ENCODE data around the gene PFDN1.
"Not testable (repeated sequence)": the region's sequence is repeated elsewhere in the genome, so short reads cannot be mapped to it uniquely, and the experiment has no call there.

Gene PFDN1

DNA sequence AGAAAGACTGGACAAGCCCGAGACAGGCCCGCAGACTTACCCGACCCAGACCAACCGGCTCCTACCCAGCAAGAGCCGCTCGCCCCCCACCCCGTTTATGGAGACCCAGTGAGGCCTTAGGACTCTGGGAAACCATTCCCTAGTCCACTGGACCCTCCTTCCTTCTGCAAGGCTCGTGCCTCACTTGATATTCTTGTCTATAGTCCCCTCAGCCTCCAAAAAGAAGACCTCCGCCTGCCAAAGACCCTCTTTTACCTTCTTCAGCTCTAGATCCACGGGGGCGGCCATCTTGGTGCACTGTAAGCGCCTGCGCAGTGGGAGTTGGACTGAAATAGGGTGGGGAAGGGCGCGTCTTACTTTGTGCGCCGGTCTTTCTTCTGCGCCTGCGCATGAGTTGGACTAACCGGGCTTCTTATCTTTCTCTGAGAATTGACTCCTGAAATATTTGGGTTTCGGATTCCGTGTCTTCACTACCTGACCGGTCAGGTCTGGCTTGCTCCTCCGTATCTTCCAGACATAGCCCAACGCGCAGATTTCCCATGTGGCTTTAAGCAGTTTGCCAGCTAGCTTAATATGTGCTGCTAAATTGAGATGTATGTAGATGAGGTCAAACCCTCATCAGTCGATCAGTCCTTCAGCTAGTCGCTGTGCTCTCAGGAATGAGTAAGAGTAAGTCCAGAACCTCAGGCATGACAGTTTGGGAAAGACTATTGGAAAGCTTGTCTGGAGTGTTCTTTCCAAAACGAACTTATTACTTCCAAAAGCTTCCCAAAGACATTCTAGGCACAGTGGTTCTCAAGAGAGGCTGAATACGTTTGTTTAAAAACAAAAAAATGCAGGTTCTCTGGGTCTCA, at the start of gene PFDN1:
TSS of gene PFDN1 (minus strand) at position 316 of the 854 bp plus-strand sequence. CDS start at position 288, 28 bp downstream.
- Histone ChIP-seq H3K4me1 (ENCODE audit: insufficient read depth, low read length) (peaks cover 18% of the 10 kb centered on the region), H3K4me3 (ENCODE audit: low read length) (peak within 1 kb of the TSS; percentile 85), H2AFZ (ENCODE audit: low read depth, low read length) (peak within 1 kb of the TSS; percentile 60), H3K27me3 (ENCODE audit: insufficient read depth, low read length) (no peaks in the 10 kb centered on the region), H3K36me3 (ENCODE audit: insufficient read depth, low read length) (peaks cover 23% of the 10 kb centered on the region), H3K9me3 (ENCODE audit: low read length) (no peaks in the 10 kb centered on the region)

- no peak overlapping the region for H2AFZ ChIP-seq (ENCODE audit: low read depth, low read length)
- H3K4me3 ChIP-seq (ENCODE audit: low read length) = no peak overlapping the region
- peaks cover 16% of the 10 kb centered on the region for H3K27me3 ChIP-seq (ENCODE audit: insufficient read depth, low read length)
- no peaks in the 10 kb centered on the region for H3K4me1 ChIP-seq (ENCODE audit: insufficient read depth, low read length)
- no peaks in the 10 kb centered on the region for H3K9me3 ChIP-seq (ENCODE audit: low read length)
- H3K36me3 ChIP-seq (ENCODE audit: insufficient read depth, low read length) = no peaks in the 10 kb centered on the region
Measured at GRCh38 chr5:140351609-140352334, 48.9 kb upstream of the PFDN1 start.

DNA sequence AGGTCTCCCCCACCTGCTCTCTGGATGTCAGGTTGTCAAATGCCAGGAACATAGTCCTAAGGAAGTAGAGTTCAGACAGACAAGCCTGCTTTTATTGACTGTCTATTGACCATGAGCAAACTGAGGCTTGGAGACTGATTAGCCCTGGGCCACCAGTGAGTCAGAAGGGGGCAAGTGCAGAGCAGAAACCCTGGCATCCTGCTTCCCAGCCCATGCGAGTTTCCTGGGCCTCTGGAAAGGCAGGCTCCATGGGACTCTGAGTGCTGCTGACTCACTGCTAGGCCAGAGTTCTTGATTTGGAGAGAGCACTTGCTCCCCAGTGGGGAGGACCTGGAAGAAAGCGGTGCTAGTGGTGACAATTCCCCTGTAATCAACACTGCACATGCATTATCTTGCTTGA, 46.3 kb upstream of the PFDN1 start:
- Histone ChIP-seq H3K4me1 (ENCODE audit: insufficient read depth, low read length) (peaks cover 6% of the 10 kb centered on the region), H3K36me3 (ENCODE audit: insufficient read depth, low read length) (no peaks in the 10 kb centered on the region), H2AFZ (ENCODE audit: low read depth, low read length) (no peak overlapping the region), H3K9me3 (ENCODE audit: low read length) (no peaks in the 10 kb centered on the region), H3K27me3 (ENCODE audit: insufficient read depth, low read length) (peaks cover 16% of the 10 kb centered on the region), H3K4me3 (ENCODE audit: low read length) (no peak overlapping the region)

DNA sequence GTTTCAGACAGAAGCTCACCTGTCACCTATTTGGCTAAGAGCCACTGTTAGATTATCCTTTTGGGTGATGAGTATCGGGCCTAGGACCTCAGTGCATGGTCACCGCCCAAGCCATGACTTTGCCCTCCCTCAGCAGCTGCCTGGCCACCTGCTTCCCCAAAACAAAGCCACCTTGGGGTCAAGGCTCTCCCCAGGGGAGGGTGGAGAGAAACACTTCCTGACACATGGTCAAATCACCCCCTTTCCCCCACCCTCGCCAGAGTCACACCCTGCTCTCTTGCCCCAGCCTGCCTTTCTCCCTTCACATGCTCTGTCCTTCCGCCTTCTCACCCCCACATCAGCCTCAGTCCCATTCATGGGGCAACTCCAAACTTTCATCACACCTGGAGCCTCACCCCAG, 45.2 kb upstream of the PFDN1 start:
- no peak overlapping the region for H2AFZ ChIP-seq (ENCODE audit: low read depth, low read length)
- H3K36me3 ChIP-seq (ENCODE audit: insufficient read depth, low read length) = no peaks in the 10 kb centered on the region
- peaks cover 6% of the 10 kb centered on the region for H3K4me1 ChIP-seq (ENCODE audit: insufficient read depth, low read length)
- H3K9me3 ChIP-seq (ENCODE audit: low read length) = no peaks in the 10 kb centered on the region
- no peak overlapping the region for H3K4me3 ChIP-seq (ENCODE audit: low read length)
- peaks cover 16% of the 10 kb centered on the region for H3K27me3 ChIP-seq (ENCODE audit: insufficient read depth, low read length)

- no peaks in the 10 kb centered on the region for H3K36me3 ChIP-seq (ENCODE audit: insufficient read depth, low read length)
- no peaks in the 10 kb centered on the region for H3K9me3 ChIP-seq (ENCODE audit: low read length)
- H2AFZ ChIP-seq (ENCODE audit: low read depth, low read length) = no peak overlapping the region
- H3K4me1 ChIP-seq (ENCODE audit: insufficient read depth, low read length) = peaks cover 6% of the 10 kb centered on the region
- no peak overlapping the region for H3K4me3 ChIP-seq (ENCODE audit: low read length)
- H3K27me3 ChIP-seq (ENCODE audit: insufficient read depth, low read length) = peaks cover 16% of the 10 kb centered on the region
Measured at GRCh38 chr5:140347360-140347759, 44.5 kb upstream of the PFDN1 start.

GRCh38 chr5:140346348-140347221, 43.7 kb upstream of the PFDN1 start, which contains the start of gene HBEGF:
HBEGF (minus strand) TSS chr5:140346603; CDS start chr5:140346328, 275 bp downstream.
- peaks cover 16% of the 10 kb centered on the region for H3K27me3 ChIP-seq (ENCODE audit: insufficient read depth, low read length)
- H3K36me3 ChIP-seq (ENCODE audit: insufficient read depth, low read length) = no peaks in the 10 kb centered on the region
- no peaks in the 10 kb centered on the region for H3K9me3 ChIP-seq (ENCODE audit: low read length)
- H3K4me3 ChIP-seq (ENCODE audit: low read length) = peak within 1 kb of the TSS; percentile 63
- H2AFZ ChIP-seq (ENCODE audit: low read depth, low read length) = peak within 1 kb of the TSS; percentile 77
- H3K4me1 ChIP-seq (ENCODE audit: insufficient read depth, low read length) = peaks cover 6% of the 10 kb centered on the region

DNA sequence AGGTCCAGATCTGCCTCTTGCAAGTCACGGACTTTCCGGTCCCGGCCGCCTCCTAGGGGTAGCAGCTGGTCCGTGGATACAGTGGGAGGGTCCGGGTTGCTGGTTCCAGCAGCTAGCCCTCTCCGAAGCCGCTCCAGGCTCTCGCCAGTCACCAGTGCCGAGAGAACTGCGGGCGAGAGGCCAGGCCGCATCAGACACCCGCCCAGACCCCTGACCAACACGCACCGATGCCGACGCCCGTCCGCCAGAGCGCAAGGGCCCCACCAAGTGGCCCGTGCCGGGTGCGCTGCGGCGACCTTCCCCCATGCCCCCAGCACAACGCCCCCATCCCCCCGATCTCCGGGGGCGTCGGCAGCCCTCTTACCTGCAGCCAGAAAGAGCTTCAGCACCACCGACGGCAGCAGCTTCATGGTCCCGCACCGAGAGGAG, 43.0 kb upstream of the PFDN1 start:
- no peaks in the 10 kb centered on the region for H3K36me3 ChIP-seq (ENCODE audit: insufficient read depth, low read length)
- peak overlapping the region; percentile 77 for H2AFZ ChIP-seq (ENCODE audit: low read depth, low read length)
- peaks cover 16% of the 10 kb centered on the region for H3K27me3 ChIP-seq (ENCODE audit: insufficient read depth, low read length)
- H3K4me3 ChIP-seq (ENCODE audit: low read length) = peak overlapping the region; percentile 63
- H3K4me1 ChIP-seq (ENCODE audit: insufficient read depth, low read length) = peaks cover 6% of the 10 kb centered on the region
- H3K9me3 ChIP-seq (ENCODE audit: low read length) = no peaks in the 10 kb centered on the region

DNA sequence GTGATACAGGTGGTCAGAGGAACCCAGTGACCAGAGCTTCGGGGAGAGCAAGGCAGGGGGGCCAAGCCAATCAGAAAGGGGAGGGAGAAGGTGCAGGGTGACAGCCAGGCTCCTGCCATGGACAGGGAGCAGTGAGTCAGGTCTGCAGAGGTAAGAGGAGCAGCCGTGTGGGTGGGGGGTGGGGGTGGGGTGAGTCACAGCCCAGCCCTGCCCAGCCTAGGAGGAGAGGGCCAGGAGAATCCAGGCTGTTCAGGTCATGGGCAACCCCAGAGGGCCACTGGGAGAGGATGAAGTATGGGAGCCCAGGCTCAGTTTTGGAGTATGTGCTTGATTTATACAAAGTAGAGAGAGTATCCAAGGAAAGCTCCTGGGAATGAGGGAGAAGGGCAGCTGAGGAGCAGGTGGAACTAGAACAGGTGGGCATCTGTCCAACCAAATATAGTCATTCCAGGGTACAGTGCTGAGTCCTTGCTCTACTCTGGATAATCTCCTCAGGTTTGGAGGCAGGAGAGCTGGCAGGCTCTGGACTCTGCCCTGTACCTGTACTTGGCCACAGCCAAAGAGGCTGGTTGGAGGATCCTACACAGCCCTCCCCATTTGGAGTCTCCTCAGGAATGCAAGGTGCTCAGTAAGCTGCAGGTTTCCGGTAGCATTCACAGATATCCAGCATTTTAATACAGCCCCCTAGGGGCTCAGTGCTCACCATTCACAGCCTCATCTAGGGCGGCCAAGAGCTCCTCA, 42.0 kb upstream of the PFDN1 start:
- H3K4me1 ChIP-seq (ENCODE audit: insufficient read depth, low read length) = peaks cover 6% of the 10 kb centered on the region
- H3K9me3 ChIP-seq (ENCODE audit: low read length) = no peaks in the 10 kb centered on the region
- no peaks in the 10 kb centered on the region for H3K36me3 ChIP-seq (ENCODE audit: insufficient read depth, low read length)
- no peak overlapping the region for H2AFZ ChIP-seq (ENCODE audit: low read depth, low read length)
- H3K27me3 ChIP-seq (ENCODE audit: insufficient read depth, low read length) = peaks cover 11% of the 10 kb centered on the region
- peak overlapping the region; percentile 63 for H3K4me3 ChIP-seq (ENCODE audit: low read length)

DNA sequence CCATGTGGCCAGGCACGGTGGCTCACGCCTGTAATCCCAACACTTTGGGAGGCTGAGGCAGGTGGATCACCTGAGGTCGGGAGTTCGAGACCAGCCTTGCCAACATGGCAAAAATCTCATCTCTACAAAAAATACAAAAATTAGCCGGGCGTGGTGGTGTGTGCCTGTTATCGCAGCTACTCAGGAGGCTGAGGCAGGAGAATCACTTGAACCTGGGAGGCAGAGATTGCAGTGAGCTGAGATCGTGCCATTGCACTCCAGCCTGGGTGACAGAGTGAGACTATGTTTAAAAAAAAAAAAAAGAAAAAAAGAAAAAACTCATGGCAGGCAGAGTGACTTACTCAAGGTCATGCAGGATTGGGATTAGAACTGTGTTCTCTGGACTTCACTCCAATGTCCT, 40.9 kb upstream of the PFDN1 start:
- H2AFZ ChIP-seq (ENCODE audit: low read depth, low read length); H3K4me3 ChIP-seq (ENCODE audit: low read length); H3K36me3 ChIP-seq (ENCODE audit: insufficient read depth, low read length); H3K27me3 ChIP-seq (ENCODE audit: insufficient read depth, low read length); H3K4me1 ChIP-seq (ENCODE audit: insufficient read depth, low read length); H3K9me3 ChIP-seq (ENCODE audit: low read length): not testable (repeated sequence)

DNA sequence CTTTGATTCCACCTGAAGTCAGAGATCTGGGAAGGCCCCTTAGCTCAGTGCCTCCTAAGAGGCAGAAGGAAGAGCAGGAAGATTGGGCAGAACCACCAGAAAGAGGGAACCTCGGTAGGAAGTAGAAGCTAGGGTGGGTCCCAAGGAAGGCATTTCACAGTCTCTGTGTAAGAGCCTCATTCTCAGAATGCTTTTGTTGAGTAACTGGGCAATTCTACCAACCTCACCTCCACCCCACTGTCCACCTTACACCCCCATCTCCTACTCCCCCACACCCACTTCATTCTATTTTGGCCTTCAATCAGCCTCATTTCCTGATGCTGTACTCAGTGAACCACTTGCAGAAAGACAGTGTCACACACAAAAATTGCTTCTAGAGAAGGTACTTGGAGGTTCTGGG, 40.0 kb upstream of the PFDN1 start:
- peaks cover under 1% of the 10 kb centered on the region for H3K27me3 ChIP-seq (ENCODE audit: insufficient read depth, low read length)
- no peak overlapping the region for H3K4me3 ChIP-seq (ENCODE audit: low read length)
- peaks cover 6% of the 10 kb centered on the region for H3K4me1 ChIP-seq (ENCODE audit: insufficient read depth, low read length)
- no peaks in the 10 kb centered on the region for H3K36me3 ChIP-seq (ENCODE audit: insufficient read depth, low read length)
- H2AFZ ChIP-seq (ENCODE audit: low read depth, low read length) = no peak overlapping the region
- H3K9me3 ChIP-seq (ENCODE audit: low read length) = no peaks in the 10 kb centered on the region

DNA sequence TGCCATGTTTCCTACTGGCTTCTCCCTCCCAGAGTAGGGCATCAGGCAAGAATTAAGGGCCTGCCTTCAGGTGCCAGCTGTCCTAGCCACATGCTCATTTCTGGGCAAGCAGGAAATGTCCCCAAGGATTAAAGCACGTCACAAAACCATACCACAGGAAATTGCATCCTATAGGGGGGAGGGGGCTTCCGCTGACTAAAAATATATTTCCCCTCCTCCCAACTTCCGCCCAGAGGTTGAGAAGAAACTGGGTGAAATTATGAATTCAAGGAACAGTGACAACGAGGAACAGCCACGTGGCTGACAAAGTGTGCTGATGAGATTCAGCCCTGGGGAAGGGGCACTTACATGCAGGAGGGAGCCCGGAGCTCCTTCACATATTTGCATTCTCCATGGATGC, 39.4 kb upstream of the PFDN1 start:
- Histone ChIP-seq H3K4me3 (ENCODE audit: low read length) (no peak overlapping the region), H3K9me3 (ENCODE audit: low read length) (no peaks in the 10 kb centered on the region), H2AFZ (ENCODE audit: low read depth, low read length) (no peak overlapping the region), H3K4me1 (ENCODE audit: insufficient read depth, low read length) (peaks cover 6% of the 10 kb centered on the region), H3K27me3 (ENCODE audit: insufficient read depth, low read length) (no peaks in the 10 kb centered on the region), H3K36me3 (ENCODE audit: insufficient read depth, low read length) (no peaks in the 10 kb centered on the region)

GRCh38 chr5:140341591-140341990, 38.7 kb upstream of the PFDN1 start:
- Histone ChIP-seq H3K4me1 (ENCODE audit: insufficient read depth, low read length) (peaks cover 6% of the 10 kb centered on the region), H3K4me3 (ENCODE audit: low read length) (no peak overlapping the region), H3K27me3 (ENCODE audit: insufficient read depth, low read length) (no peaks in the 10 kb centered on the region), H3K36me3 (ENCODE audit: insufficient read depth, low read length) (no peaks in the 10 kb centered on the region), H2AFZ (ENCODE audit: low read depth, low read length) (no peak overlapping the region), H3K9me3 (ENCODE audit: low read length) (no peaks in the 10 kb centered on the region)

Data from neuron (in vitro differentiated cells).